T-helper 1 cell (primary cell): ENCODE results near the gene NCLN.
"Not testable (repeated sequence)": the region's sequence is repeated elsewhere in the genome, so short reads cannot be mapped to it uniquely, and the experiment has no call there.

Source experiments
- DNase-seq, 5 donors: peaks; one replicate each; pipeline ENCODE4 v3.0.0-alpha.2; 2012 to 2020

Gene NCLN

DNA sequence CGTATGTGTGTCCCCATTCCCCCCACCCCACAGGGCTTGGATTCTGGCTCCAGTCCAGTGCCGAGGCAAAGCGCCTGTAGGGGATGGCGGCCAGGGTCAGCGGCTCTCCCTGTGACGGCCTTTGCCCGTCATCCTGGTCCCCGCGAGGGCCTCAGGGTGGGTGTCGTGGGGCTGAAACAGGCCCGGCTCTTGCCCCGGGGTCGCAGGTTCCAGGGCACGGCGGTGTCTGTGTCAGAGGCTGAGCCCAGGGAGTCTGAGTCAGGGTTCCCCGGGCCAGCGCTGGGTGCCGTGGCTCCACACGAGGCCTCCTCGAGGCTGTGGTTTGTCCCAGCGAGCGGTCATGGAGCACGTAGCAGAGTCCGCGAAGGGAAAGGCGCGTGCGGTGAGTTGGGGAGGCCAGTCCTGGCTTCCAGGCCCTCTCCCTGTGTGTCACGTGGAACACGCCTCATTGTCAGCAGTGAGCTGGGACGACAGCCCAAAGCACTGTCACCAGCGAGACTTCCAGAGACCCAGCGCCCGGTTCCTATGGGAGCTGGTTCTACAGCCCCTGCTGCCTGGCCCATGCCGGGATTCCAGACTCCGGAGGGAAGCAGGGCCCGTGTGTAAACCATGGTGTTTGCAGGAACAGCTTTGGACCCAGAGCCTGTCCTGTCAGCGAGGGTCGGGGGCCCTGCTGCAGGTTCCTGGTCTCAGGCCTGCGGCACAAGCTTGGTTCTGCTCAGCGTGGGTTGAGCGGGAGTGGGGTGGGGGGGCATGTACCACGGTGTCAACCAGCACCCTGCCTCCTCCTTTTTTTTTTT, 13.4 kb downstream of the NCLN start:
- no peak for DNase-seq

GRCh38 chr19:3201072-3201700, 15.5 kb downstream of the NCLN start:
- no peak for DNase-seq

DNA sequence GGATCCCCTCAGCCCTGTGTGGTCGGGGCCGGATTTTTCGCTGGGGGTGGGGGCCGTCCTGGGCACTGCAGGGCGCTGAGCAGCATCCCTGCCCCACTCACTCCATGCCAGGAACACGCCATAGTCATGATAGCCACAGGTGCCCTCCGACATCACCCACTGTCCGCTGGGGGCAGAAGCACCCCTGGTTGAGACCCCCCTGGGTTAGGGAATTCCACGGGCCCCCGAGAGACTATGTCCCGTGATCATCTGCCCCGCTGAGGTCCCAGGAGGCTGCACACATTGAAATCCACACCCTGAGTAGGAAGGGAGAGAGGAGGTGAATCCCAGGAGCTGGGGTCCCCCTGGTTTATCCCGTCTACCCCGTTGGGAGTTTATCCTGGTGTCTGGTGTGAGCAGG, 16.2 kb downstream of the NCLN start:
- no peak for DNase-seq

DNA sequence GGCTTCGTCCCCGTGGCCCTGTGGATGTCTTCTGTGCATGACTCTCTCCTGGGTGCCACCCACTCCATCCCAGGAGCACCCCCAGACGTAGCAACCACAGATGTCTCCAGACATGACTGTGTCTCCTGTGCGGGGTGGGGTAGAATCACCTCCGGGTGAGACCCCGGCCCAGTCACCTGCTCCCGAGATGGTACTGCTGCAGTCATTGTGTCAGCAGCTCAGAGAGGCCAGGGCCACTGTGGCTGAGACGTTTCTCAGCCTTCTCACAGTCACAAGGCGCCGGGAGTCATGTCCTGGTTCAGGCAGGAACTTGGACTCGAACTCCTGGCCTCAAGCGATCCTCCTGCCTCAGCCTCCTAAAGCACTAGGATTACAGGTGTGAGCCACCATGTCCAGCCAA, 16.6 kb downstream of the NCLN start:
- DNase-seq = no peak

- not testable (repeated sequence) for DNase-seq
Measured at GRCh38 chr19:3202895-3203294, 17.2 kb downstream of the NCLN start.

DNA sequence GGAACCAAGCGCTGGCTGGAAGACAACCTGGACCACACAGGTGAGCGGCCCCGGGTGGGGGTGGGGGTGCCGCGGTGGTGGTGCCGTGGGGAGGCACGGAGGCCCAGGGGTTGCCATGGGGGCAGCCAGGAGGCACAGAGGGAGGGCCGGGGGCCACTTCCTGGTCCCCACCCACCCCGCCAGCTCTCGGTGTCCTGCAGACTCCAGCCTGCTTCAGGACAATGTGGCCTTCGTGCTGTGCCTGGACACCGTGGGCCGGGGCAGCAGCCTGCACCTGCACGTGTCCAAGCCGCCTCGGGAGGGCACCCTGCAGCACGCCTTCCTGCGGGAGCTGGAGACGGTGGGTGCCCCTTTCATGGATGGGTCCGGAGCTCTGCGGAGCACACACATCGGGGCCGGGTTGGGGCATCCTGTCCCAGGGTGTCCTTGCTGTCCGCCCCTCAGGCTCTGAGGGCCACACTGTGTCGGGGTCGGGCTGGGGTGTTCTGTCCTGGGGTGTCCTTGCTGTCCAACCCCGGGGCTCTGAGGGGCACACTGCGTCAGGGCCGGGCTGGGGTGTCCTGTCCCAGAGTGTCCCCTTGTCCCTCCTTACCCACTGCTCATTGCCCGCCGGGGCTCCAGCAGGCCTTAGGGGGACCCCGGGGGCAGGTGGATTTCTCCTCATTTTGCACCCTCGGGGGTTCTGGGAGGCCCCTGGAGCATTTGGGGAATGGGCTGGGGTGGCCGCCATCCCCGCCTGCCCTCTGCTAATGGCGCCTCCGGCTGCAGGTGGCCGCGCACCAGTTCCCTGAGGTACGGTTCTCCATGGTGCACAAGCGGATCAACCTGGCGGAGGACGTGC, 18.3 kb downstream of the NCLN start:
- no peak for DNase-seq

GRCh38 chr19:3204646-3205275, 19.0 kb downstream of the NCLN start:
- no peak for DNase-seq

DNA sequence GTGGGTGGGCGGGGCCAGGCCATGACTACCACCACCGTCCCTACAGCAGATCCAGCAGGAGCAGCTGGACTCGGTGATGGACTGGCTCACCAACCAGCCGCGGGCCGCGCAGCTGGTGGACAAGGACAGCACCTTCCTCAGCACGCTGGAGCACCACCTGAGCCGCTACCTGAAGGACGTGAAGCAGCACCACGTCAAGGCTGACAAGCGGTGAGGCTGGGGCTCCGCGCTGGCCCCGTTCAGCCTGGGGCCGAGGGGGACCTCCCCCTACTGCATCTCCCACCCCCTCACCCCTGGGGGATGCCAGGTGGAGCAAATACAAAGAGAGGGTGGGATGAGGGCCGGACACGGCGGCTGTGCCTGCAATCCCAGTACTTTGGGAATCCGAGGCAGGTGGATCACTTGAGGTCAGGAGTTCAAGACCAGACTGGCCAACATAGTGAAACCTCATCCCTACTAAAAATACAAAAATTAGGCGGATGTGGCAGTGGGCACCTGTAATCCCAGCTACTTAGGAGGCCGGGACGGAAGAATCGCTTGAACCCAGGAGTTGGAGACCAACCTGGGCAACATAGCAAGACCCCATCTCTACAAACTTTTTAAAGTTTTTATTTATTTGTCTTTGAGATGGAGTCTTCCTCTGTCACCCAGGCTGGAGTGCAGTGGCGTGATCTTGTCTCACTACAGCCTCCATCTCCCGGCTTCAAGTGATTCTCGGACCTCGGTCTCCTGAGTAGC, 20.7 kb downstream of the NCLN start:
- no peak for DNase-seq

GRCh38 chr19:3207461-3208242, 21.9 kb downstream of the NCLN start:
- no peak for DNase-seq

DNA sequence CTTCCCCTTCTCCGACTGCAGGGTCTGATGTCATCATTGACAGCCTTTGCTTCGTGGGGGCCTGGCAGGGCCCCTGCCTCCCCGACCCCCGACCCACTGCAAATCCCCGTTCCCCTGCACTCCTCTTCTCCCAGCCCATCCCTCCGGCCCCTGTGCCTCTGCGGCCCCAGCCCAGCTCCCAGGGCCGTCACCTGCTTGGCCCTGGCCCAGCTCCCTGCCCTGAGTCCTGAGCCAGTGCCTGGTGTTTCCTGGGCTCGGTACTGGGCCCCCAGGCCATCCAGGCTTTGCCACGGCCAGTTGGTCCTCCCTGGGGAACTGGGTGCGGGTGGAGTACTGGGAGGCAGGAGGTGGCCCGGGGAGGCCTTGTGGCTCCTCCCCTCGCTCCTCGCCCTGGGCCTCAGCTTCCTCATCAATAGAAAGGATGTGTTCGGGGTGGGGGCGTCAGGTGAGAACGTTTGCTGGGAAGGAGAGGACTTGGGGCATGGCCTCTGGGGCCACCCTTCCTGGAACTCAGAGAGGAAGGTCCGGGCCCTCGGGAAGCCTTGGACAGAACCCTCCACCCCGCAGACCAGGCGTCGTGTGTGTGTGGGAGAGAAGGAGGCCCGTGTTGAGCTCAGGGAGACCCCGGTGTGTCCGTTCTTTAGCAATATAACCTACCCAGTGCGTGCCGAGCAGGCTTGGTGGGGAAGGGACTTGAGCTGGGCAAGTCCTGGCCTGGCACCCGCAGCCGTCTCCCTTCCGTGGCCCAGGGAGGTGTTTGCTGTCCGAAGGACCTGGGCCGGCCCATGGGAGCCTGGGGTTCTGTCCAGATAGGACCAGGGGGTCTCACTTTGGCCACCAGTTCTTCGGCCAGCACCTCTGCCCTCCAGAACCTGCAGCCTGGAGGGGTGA, 22.8 kb downstream of the NCLN start:
- no peak for DNase-seq

GRCh38 chr19:3210347-3211017, 24.8 kb downstream of the NCLN start:
- peak in 4 of 5 donors; percentile 44 to 57 (median 52) for DNase-seq

GRCh38 chr19:3211191-3211590, 25.5 kb downstream of the NCLN start:
- DNase-seq = no peak

GRCh38 chr19:3213159-3213558, 27.4 kb downstream of the NCLN start:
- no peak for DNase-seq

- DNase-seq = no peak
Measured at GRCh38 chr19:3216874-3217273, 31.1 kb downstream of the NCLN start.

DNA sequence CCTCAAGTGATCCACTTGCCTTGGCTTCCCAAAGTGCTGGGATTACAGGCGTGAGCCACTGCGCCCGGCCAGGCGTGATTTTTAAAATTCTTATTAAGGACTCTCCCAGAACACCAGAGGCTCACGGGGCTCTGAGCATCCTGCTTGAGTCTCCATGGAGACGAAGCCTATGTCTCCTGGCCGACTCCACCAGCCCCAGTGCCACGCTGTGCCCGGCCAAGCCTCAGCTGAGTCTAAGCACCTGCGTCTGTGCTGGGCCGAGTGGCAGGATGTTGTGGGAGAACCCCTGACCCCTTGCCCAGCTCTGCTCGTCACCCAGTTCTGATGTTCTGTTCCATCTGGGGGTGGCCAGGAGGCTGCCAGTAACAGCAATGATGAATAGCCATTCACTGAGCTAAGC, 34.8 kb downstream of the NCLN start:
- DNase-seq = no peak

DNA sequence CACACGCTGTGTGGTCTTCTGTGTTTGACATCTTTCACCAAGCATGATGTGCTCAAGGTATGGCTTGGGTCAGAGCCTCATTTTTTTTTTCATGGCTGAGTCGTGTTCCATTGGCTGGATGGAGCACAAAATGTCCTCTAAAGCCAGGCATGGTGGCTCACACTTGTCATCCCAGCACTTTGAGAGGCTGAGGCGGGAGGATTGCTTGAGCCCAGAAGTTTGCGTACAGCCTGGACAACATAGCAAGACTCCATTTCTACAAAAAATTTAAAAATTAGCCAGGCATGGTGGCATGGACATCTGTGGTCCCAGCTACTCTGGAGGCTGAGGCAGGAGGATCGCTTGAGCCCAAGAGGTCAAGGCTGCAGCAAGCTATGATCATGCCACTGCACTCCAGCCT, 35.8 kb downstream of the NCLN start:
- not testable (repeated sequence) for DNase-seq

DNA sequence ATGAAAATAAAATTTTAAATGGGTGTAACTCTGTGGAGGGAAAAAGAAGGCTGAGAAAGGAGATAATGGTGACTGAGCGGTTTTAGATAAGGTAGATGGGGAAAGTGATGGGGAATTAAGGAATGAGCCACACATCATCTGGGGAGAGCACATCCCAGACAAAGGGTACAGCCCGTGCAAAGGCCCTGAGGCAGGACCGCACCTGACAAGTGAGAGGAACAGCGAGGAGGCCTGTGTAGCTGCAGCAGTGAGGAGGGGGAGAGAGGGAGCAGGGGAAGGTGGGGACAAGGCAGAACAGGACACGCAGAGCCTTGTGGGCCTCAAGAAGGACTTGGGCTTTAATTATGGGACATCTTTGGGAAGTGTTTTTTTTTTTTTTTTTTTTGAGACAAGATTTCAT, 37.0 kb downstream of the NCLN start:
- DNase-seq = no peak

GRCh38 chr19:3224346-3225168, 38.8 kb downstream of the NCLN start, which contains the start of gene CELF5:
Gene CELF5, plus strand, starts transcription at chr19:3224661. Its CDS starts 79 bp downstream, at chr19:3224740.
- DNase-seq = peak in 4 of 5 donors; percentile 40 to 67 (median 49)

DNA sequence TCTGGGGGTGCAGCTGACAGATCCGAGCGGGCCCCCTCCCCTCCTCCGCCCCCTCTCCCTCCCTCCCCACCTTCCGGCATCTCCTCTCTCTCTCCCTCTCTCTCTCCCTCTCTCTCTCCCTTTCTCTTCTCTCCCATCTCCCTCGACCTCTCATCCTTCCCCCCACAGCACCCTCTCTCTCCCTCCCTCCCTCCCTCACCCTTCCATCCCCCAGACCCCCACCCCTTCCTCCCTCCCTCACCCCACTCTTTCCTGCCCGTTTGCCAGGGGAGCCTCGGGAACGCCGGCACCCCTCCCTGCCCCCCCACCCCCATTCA, 39.4 kb downstream of the NCLN start:
- DNase-seq = no peak
